Mesodermal cell (in vitro differentiated cells): Measurements from ENCODE around the gene PCIF1.

Experiments used
- H3K27ac ChIP-seq: 2 replicates; pipeline ENCODE4 v1.7.0; 2013; ENCODE audit warnings: mild to moderate bottlenecking, low read depth, low read length, moderate library complexity; ENCODE audit not compliant: severe bottlenecking
- H3K36me3 ChIP-seq: 2 replicates; pipeline ENCODE4 v1.7.1; 2013; ENCODE audit warnings: mild to moderate bottlenecking, low read length, moderate library complexity; ENCODE audit not compliant: control insufficient read depth, insufficient read depth
- H3K4me1 ChIP-seq: one replicate; pipeline ENCODE4 v1.7.1; 2013; ENCODE audit warnings: mild to moderate bottlenecking, low read length; ENCODE audit not compliant: insufficient read depth, control insufficient read depth, poor library complexity, severe bottlenecking
- H3K4me3 ChIP-seq: 2 replicates; pipeline ENCODE4 v1.7.0; 2013; ENCODE audit warnings: low read length, control low read depth, mild to moderate bottlenecking; ENCODE audit not compliant: insufficient read depth, poor library complexity, severe bottlenecking; ENCODE audit errors: extremely low read depth
- H3K9me3 ChIP-seq: 2 replicates; pipeline ENCODE4 v1.7.1; 2013; ENCODE audit warnings: mild to moderate bottlenecking, low read length, moderate library complexity; ENCODE audit not compliant: control insufficient read depth
- WGBS, 2 experiments: methylation state at CpG; one replicate each; pipeline ENCODE4 v1.1.5; 2013; ENCODE audit warnings: missing lambda C conversion rate in 2 of 2; ENCODE audit not compliant: insufficient coverage in 2 of 2; 5-methylcytosine and 5-hydroxymethylcytosine counted together

PCIF1 gene

DNA sequence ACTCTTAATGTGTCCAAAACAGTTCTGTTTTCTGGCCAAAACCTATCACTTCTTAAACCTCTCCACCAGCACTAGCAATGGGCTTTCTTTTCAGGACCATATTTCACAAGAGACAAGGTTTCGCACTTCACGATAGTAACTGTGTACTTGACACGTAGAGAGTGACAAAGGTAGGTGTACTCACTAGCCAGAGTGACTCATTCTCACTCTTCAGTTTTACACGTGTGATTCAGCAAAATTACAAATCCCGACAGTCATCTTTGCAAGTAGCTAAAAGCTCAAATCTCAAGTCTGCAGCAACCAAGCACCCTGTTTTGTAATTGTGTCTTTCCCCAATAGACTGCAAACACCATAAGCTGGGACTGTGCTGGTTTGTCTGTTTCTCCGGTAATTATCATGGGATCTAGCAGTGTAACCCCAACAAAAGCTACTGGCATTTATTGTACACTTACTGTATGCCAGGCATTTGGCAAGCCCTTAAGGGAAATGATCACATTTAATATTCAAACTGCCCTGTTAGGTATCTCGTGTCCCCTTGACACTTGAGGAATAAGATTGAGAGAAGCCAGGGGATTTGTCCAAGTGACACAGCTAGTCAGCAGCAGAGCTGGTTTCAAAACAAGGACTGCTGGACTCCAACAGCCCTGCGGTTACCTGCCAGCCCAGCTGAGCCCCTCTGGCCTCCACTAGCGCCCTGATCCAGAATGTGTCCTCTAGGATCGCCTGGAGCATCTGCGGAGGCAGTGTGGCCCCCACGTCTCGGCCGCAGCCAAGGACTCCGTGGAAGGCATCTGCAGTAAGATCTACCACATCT lies 9.9 kb downstream of the PCIF1 start:
- peaks cover 97% of the 10 kb centered on the region for H3K36me3 ChIP-seq
- no peaks in the 10 kb centered on the region for H3K4me1 ChIP-seq
- whole genome bisulfite sequencing, 2 experiments: 95 to 98% methylated on average over 14 to 15 of the region's 15 CpGs
- no peaks in the 10 kb centered on the region for H3K9me3 ChIP-seq
- no peak overlapping the region for H3K27ac ChIP-seq
- no peak overlapping the region for H3K4me3 ChIP-seq

- no peaks in the 10 kb centered on the region for H3K4me1 ChIP-seq
- 96 to 97% methylated on average over 14 to 18 of the region's 19 CpGs for WGBS, 2 experiments
- H3K36me3 ChIP-seq: peaks cover 97% of the 10 kb centered on the region
- H3K4me3 ChIP-seq: no peak overlapping the region
- H3K9me3 ChIP-seq: no peaks in the 10 kb centered on the region
- no peak overlapping the region for H3K27ac ChIP-seq
These were observed 10.6 kb downstream of the PCIF1 start for GRCh38 chr20:45944965-45945677.

DNA sequence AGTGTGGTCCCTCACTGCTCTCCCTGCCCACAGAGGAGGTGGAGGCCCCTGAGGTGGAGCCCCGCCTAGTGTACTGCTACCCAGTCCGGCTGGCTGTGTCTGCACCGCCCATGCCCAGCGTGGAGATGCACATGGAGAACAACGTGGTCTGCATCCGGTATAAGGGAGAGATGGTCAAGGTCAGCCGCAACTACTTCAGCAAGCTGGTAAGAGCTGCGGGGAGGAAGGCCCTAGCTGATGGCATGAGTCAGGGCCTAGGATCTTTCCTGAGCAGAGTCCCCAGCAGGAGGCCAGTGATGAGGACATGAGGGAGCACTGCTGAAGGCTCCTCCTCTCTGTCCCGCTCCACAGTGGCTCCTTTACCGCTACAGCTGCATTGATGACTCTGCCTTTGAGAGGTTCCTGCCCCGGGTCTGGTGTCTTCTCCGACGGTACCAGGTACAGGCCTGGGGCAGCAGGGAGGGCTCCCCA lies 11.2 kb downstream of the PCIF1 start:
- Histone ChIP-seq H3K27ac (no peak overlapping the region), H3K36me3 (peaks cover 97% of the 10 kb centered on the region), H3K9me3 (no peaks in the 10 kb centered on the region), H3K4me1 (no peaks in the 10 kb centered on the region), H3K4me3 (no peak overlapping the region)
- WGBS, 2 experiments: 91 to 97% methylated on average over 11 to 13 of the region's 13 CpGs

- H3K9me3 ChIP-seq: no peaks in the 10 kb centered on the region
- H3K36me3 ChIP-seq: peaks cover 95% of the 10 kb centered on the region
- H3K27ac ChIP-seq: no peak overlapping the region
- 96 to 97% methylated on average over 15 to 19 of the region's 20 CpGs for WGBS, 2 experiments
- H3K4me1 ChIP-seq: no peaks in the 10 kb centered on the region
- no peak overlapping the region for H3K4me3 ChIP-seq
These were observed 11.9 kb downstream of the PCIF1 start for GRCh38 chr20:45946149-45946970.

- H3K36me3 ChIP-seq: peaks cover 97% of the 10 kb centered on the region
- no peak overlapping the region for H3K4me3 ChIP-seq
- H3K27ac ChIP-seq: no peak overlapping the region
- 94 to 97% methylated on average over 25 to 27 of the region's 29 CpGs for WGBS, 2 experiments
- no peaks in the 10 kb centered on the region for H3K4me1 ChIP-seq
- no peaks in the 10 kb centered on the region for H3K9me3 ChIP-seq
These were observed 12.8 kb downstream of the PCIF1 start for GRCh38 chr20:45947110-45947866.

- 94 to 96% methylated on average over 7 of the region's 7 CpGs for WGBS, 2 experiments
- Histone ChIP-seq H3K36me3 (peaks cover 97% of the 10 kb centered on the region), H3K9me3 (no peaks in the 10 kb centered on the region)
These were observed 13.8 kb downstream of the PCIF1 start for GRCh38 chr20:45948261-45948733.

GRCh38 chr20:45948742-45949541 lies 14.5 kb downstream of the PCIF1 start:
- 96 to 97% methylated on average over 10 of the region's 10 CpGs for WGBS, 2 experiments
- H3K9me3 ChIP-seq: no peaks in the 10 kb centered on the region
- H3K4me1 ChIP-seq: no peaks in the 10 kb centered on the region
- H3K27ac ChIP-seq: peak overlapping the region; percentile 36
- H3K36me3 ChIP-seq: peaks cover 97% of the 10 kb centered on the region
- H3K4me3 ChIP-seq: no peak overlapping the region

More at GRCh38 chr20:45948261-45948733, 13.8 kb downstream of the PCIF1 start:
- Histone ChIP-seq H3K4me3 (no peak overlapping the region), H3K27ac (peak overlapping the region; percentile 36), H3K4me1 (no peaks in the 10 kb centered on the region)

DNA sequence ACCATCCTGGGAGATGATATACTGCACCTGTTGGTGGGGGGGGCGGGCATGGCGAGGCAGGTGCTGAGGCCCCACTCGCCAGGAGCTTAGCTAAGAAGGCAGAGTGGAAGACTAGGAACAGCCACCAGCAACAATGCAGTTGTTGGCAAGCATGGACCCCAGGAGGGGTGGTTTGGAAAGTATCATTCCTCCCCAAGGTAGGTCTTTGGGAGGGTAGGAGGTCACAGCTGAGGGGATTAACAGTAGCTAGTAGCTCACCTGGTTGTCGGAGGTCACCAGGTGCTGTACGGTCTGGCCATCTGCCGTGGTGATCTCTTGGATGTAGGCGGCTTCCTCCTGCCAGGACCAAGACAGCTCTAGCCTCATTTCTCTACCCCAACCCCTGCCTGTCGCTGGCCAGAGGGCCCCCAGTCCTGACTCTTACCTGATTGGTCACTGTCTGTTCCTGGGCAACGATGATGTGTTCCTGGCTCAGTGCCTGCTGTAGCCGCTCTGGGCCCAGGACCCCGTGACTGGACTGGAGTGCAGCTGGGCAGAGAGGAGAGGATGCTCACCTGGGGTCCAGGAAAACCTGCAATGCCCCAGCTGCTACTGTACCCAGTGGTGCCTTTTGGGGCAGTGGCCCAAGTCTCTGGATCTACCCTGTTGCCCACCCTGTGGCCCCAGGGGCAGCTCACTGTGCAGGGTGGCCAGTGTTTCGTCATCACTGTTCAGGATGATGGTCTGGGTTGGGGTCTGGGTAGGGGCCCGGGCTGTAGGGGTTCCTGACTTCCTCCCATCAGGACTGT lies 15.3 kb downstream of the PCIF1 start:
- Histone ChIP-seq H3K27ac (no peak overlapping the region), H3K4me1 (no peaks in the 10 kb centered on the region), H3K36me3 (peaks cover 93% of the 10 kb centered on the region), H3K4me3 (no peak overlapping the region), H3K9me3 (no peaks in the 10 kb centered on the region)
- 89 to 95% methylated on average over 11 of the region's 13 CpGs for WGBS, 2 experiments

GRCh38 chr20:45950330-45950646 lies 15.8 kb downstream of the PCIF1 start:
- Histone ChIP-seq H3K4me3 (no peak overlapping the region), H3K27ac (no peak overlapping the region), H3K36me3 (peaks cover 87% of the 10 kb centered on the region), H3K4me1 (no peaks in the 10 kb centered on the region), H3K9me3 (no peaks in the 10 kb centered on the region)
- WGBS, 2 experiments: 96 to 100% methylated on average over 8 to 9 of the region's 9 CpGs
